ENCODE results near the gene CYB561.

GRCh38 chr17:63488851-63489250 is 42.7 kb upstream of the CYB561 start:
- no peak for TF ChIP-seq JUN (CRISPR knock-in tag; IDR thresholded peaks at IDR 0.05)
- TF ChIP-seq ATF2 (CRISPR knock-in tag; IDR thresholded peaks at IDR 0.05; ENCODE audit: borderline replicate concordance, low read depth) = no peak
- no peak for TF ChIP-seq FOXP4 (CRISPR knock-in tag; IDR thresholded peaks at IDR 0.05)

Data from WTC11 (cell line).